ENCODE data around the gene AHCY.

GRCh38 chr20:34311118-34312023 lies 8.2 kb upstream of the AHCY start:
- no peak for TF ChIP-seq POLR2AphosphoS5 (IDR thresholded peaks at IDR 0.05)
- TF ChIP-seq CTCF (IDR thresholded peaks at IDR 0.05), result no peak
- no peak for TF ChIP-seq POLR2A (IDR thresholded peaks at IDR 0.05)

Data from gastroesophageal sphincter (tissue), 3 donors.